ENCODE data around the gene CHFR.

- TF ChIP-seq, protein P1, sequence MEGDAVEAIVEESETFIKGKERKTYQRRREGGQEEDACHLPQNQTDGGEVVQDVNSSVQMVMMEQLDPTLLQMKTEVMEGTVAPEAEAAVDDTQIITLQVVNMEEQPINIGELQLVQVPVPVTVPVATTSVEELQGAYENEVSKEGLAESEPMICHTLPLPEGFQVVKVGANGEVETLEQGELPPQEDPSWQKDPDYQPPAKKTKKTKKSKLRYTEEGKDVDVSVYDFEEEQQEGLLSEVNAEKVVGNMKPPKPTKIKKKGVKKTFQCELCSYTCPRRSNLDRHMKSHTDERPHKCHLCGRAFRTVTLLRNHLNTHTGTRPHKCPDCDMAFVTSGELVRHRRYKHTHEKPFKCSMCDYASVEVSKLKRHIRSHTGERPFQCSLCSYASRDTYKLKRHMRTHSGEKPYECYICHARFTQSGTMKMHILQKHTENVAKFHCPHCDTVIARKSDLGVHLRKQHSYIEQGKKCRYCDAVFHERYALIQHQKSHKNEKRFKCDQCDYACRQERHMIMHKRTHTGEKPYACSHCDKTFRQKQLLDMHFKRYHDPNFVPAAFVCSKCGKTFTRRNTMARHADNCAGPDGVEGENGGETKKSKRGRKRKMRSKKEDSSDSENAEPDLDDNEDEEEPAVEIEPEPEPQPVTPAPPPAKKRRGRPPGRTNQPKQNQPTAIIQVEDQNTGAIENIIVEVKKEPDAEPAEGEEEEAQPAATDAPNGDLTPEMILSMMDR (IDR thresholded peaks at IDR 0.05; ENCODE audit: borderline replicate concordance, extremely low read depth, low read length, poor library complexity, severe bottlenecking): no peak
- no peak for TF ChIP-seq EZH2 (IDR thresholded peaks at IDR 0.05; ENCODE audit: borderline replicate concordance, low read depth, low read length, severe bottlenecking)
Measured at GRCh38 chr12:132795847-132796246, 91.6 kb downstream of the CHFR start.

Measured in DND-41 (cell line).